Fibroblast of lung (primary cell): ENCODE data around the gene SH3GL2.

Source experiments
- CTCF ChIP-seq, 2 donors: IDR thresholded peaks in 1 of 2; conservative IDR thresholded peaks in 1 of 2; 1 replicate in 1 of 2; 2 replicates in 1 of 2; pipeline ENCODE4 v1.5.1; 2011 to 2012; ENCODE audit warnings: low read length in 2 of 2, control low read depth in 1 of 2, inconsistent platforms in 1 of 2, low read depth in 1 of 2, mild to moderate bottlenecking in 1 of 2
- EZH2 ChIP-seq: IDR thresholded peaks from 2 replicates; pipeline ENCODE4 v1.5.1; 2012; ENCODE audit warnings: low read length, control low read depth, mild to moderate bottlenecking; ENCODE audit errors: missing control alignments

GRCh38 chr9:17630531-17630949 is 51.7 kb downstream of the SH3GL2 start:
- no peak for TF ChIP-seq CTCF (conservative IDR thresholded peaks at IDR 0.05 in 1 of 2, IDR thresholded peaks at IDR 0.05 in 1 of 2; ENCODE audit: low read depth in 1 of 2, low read length in 2 of 2)
- no peak for TF ChIP-seq EZH2
